ENCODE measurements around the gene ERCC6. TPM values are rescaled to one million over a fixed set of nuclear protein-coding genes. Genes with fewer than 3 reads are reported as not detected.

Gene ERCC6
- total and polyA plus RNA-seq, 2 donors (not counting 1 experiment from before 2014, with no cell fraction given), result 6.9 to 12.6 TPM

DNA sequence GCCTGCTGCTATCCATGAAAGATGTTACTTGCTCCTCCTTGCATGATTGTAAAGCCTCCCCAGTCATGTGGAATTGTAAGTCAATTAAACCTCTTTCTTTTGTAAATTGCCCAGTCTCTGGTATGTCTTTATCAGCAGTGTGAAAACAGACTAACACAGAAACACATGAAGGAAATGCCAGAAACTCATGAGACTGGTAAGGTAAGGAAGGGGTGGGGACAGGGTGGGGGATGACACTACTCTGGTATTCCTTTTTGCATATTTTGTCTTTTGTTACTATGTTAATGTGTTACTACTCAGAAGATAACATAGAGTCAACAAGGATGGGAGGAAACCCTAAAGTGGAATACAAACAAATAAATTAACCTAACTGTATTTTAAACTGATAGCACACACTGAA lies 73.2 kb downstream of the ERCC6 start:
- no peak for DNase-seq (ENCODE audit: low read depth in 2 of 2)
- Histone ChIP-seq H3K9ac (ENCODE audit: insufficient read depth, low read length) (no peak overlapping the region), H3K27me3 (ENCODE audit: control insufficient read depth, insufficient read depth, low read length) (no peaks in the 10 kb centered on the region), H4K20me1 (ENCODE audit: control insufficient read depth, extremely low read depth, insufficient read depth, low read length) (no peaks in the 10 kb centered on the region), H3K79me2 (ENCODE audit: control insufficient read depth, insufficient read depth, low read length) (no peaks in the 10 kb centered on the region), H3K4me2 (ENCODE audit: extremely low read depth, insufficient read depth, low read length) (no peak overlapping the region), H2AFZ (ENCODE audit: low read length) (no peak overlapping the region), H3K27ac (ENCODE audit: insufficient read depth, low read length) (no peak overlapping the region), H3K4me1 (ENCODE audit: control insufficient read depth, extremely low read depth, insufficient read depth, low read length) (no peaks in the 10 kb centered on the region), H3K9me3 (ENCODE audit: control insufficient read depth, insufficient read depth, low read depth, low read length) (no peaks in the 10 kb centered on the region), H3K36me3 (ENCODE audit: control insufficient read depth, insufficient read depth, low read length) (no peaks in the 10 kb centered on the region), H3K4me3 (replicated peaks in 1 of 4; ENCODE audit: control extremely low read depth in 1 of 4, insufficient read depth in 1 of 4, low read depth in 3 of 4, low read length in 4 of 4) (no peak overlapping the region)
- TF ChIP-seq EZH2 (IDR thresholded peaks at IDR 0.05; ENCODE audit: low read length, missing control alignments), result no peak
- TF ChIP-seq, protein P1, sequence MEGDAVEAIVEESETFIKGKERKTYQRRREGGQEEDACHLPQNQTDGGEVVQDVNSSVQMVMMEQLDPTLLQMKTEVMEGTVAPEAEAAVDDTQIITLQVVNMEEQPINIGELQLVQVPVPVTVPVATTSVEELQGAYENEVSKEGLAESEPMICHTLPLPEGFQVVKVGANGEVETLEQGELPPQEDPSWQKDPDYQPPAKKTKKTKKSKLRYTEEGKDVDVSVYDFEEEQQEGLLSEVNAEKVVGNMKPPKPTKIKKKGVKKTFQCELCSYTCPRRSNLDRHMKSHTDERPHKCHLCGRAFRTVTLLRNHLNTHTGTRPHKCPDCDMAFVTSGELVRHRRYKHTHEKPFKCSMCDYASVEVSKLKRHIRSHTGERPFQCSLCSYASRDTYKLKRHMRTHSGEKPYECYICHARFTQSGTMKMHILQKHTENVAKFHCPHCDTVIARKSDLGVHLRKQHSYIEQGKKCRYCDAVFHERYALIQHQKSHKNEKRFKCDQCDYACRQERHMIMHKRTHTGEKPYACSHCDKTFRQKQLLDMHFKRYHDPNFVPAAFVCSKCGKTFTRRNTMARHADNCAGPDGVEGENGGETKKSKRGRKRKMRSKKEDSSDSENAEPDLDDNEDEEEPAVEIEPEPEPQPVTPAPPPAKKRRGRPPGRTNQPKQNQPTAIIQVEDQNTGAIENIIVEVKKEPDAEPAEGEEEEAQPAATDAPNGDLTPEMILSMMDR (conservative IDR thresholded peaks at IDR 0.05 in 1 of 2, IDR thresholded peaks at IDR 0.05 in 1 of 2; ENCODE audit: low read depth in 1 of 2, low read length in 2 of 2), result no peak

Other genes starting within 250 kb of the ERCC6 start
- not detected in 2 replicates for gene C10orf71, start 240.0 kb downstream of the ERCC6 start, total RNA-seq
- gene C10orf71, start 240.0 kb downstream of the ERCC6 start, polyA plus RNA-seq, result not detected in 2 replicates
- gene DRGX, start 143.0 kb downstream of the ERCC6 start, total RNA-seq, result not detected in 2 replicates
- gene DRGX, start 143.0 kb downstream of the ERCC6 start, polyA plus RNA-seq, result 0.11 TPM in 1 of 2 replicates, not detected in the other
- gene SLC18A3, start 71.2 kb upstream of the ERCC6 start, total RNA-seq, result not detected in 2 replicates
- gene SLC18A3, start 71.2 kb upstream of the ERCC6 start, polyA plus RNA-seq, result not detected in 2 replicates
- not detected in 2 replicates for gene CHAT, start 74.9 kb upstream of the ERCC6 start, total RNA-seq
- gene CHAT, start 74.9 kb upstream of the ERCC6 start, polyA plus RNA-seq, result not detected in 2 replicates
- not detected in 2 replicates for gene C10orf53, start 140.5 kb upstream of the ERCC6 start, total RNA-seq
- gene C10orf53, start 140.5 kb upstream of the ERCC6 start, polyA plus RNA-seq, result not detected in 2 replicates
- under 0.01 TPM in 2 replicates for gene OGDHL, start 223.2 kb upstream of the ERCC6 start, total RNA-seq
- gene OGDHL, start 223.2 kb upstream of the ERCC6 start, polyA plus RNA-seq, result 0.06 and 0.08 TPM in 2 replicates